Measurements from ENCODE around the gene PLCB3.

The PLCB3 gene

GRCh38 chr11:64285885-64286800 is 34.8 kb downstream of the PLCB3 start:
- no peak for DNase-seq (ENCODE audit: low read depth in 3 of 3)

- DNase-seq (ENCODE audit: low read depth in 3 of 3), result no peak
Measured at GRCh38 chr11:64286801-64287159, 35.5 kb downstream of the PLCB3 start.

GRCh38 chr11:64287676-64288352 is 36.5 kb downstream of the PLCB3 start:
- no peak for DNase-seq (ENCODE audit: low read depth in 3 of 3)

GRCh38 chr11:64288353-64288750 is 37.0 kb downstream of the PLCB3 start:
- no peak for DNase-seq (ENCODE audit: low read depth in 3 of 3)

- DNase-seq (ENCODE audit: low read depth in 3 of 3), result no peak
Measured at GRCh38 chr11:64289002-64289564, 37.8 kb downstream of the PLCB3 start.

- DNase-seq (ENCODE audit: low read depth in 3 of 3), result no peak
Measured at GRCh38 chr11:64290352-64291261, 39.3 kb downstream of the PLCB3 start.

- no peak for DNase-seq (ENCODE audit: low read depth in 3 of 3)
Measured at GRCh38 chr11:64291262-64291751, 40.0 kb downstream of the PLCB3 start, which contains the start of gene KCNK4. Gene KCNK4, plus strand, starts transcription at chr11:64291302. Its CDS starts 1,717 bp downstream, at chr11:64293019.

- no peak for DNase-seq (ENCODE audit: low read depth in 3 of 3)
Measured at GRCh38 chr11:64291752-64292459, 40.6 kb downstream of the PLCB3 start.

GRCh38 chr11:64292460-64293254 is 41.3 kb downstream of the PLCB3 start:
- DNase-seq (ENCODE audit: low read depth in 3 of 3), result no peak

GRCh38 chr11:64294774-64295173 is 43.4 kb downstream of the PLCB3 start:
- DNase-seq (ENCODE audit: low read depth in 3 of 3), result no peak

GRCh38 chr11:64295760-64296159 is 44.4 kb downstream of the PLCB3 start:
- no peak for DNase-seq (ENCODE audit: low read depth in 3 of 3)

GRCh38 chr11:64296236-64296635 is 44.9 kb downstream of the PLCB3 start:
- DNase-seq (ENCODE audit: low read depth in 3 of 3), result no peak

GRCh38 chr11:64296830-64297698 is 45.7 kb downstream of the PLCB3 start:
- no peak for DNase-seq (ENCODE audit: low read depth in 3 of 3)

- DNase-seq (ENCODE audit: low read depth in 3 of 3), result no peak
Measured at GRCh38 chr11:64297699-64298358, 46.5 kb downstream of the PLCB3 start.

- DNase-seq (ENCODE audit: low read depth in 3 of 3), result no peak
Measured at GRCh38 chr11:64298966-64299846, 47.9 kb downstream of the PLCB3 start.

- no peak for DNase-seq (ENCODE audit: low read depth in 3 of 3)
Measured at GRCh38 chr11:64299847-64300648, 48.7 kb downstream of the PLCB3 start, which contains the start of gene CATSPERZ. Gene CATSPERZ, plus strand, starts transcription at chr11:64300358. Its CDS starts 53 bp downstream, at chr11:64300411.

All from stimulated activated CD4-positive, alpha-beta T cell treated with anti-CD3 and anti-CD28 coated beads, TNF-alpha, amount 100 ng/mL, for 48 hours (primary cell).